HK-2 (cell line): ENCODE measurements around the gene ATP5PO.
A peak's percentile ranks its signal among the peaks of the same experiment; 100 is the strongest.

Experiments
- DNase-seq: peaks from one replicate; pipeline ENCODE4 v3.0.0-alpha.2; 2018; ENCODE audit not compliant: unreplicated experiment

The ATP5PO gene

GRCh38 chr21:33899199-33899598 lies 16.4 kb downstream of the ATP5PO start:
- no peak for DNase-seq

- DNase-seq = no peak
Measured at GRCh38 chr21:33898586-33898985, 17.0 kb downstream of the ATP5PO start.

- no peak for DNase-seq
Measured at GRCh38 chr21:33897739-33898138, 17.9 kb downstream of the ATP5PO start.

- DNase-seq = no peak
Measured at GRCh38 chr21:33897098-33897497, 18.5 kb downstream of the ATP5PO start.

- DNase-seq = no peak
Measured at GRCh38 chr21:33896691-33897090, 18.9 kb downstream of the ATP5PO start.

GRCh38 chr21:33895356-33895755 lies 20.2 kb downstream of the ATP5PO start:
- no peak for DNase-seq

GRCh38 chr21:33894736-33895288 lies 20.8 kb downstream of the ATP5PO start:
- DNase-seq = peak; percentile 69

- DNase-seq = no peak
Measured at GRCh38 chr21:33893917-33894316, 21.7 kb downstream of the ATP5PO start.

GRCh38 chr21:33892853-33893252 lies 22.8 kb downstream of the ATP5PO start:
- no peak for DNase-seq

GRCh38 chr21:33890187-33890586 lies 25.4 kb downstream of the ATP5PO start:
- DNase-seq = no peak

- no peak for DNase-seq
Measured at GRCh38 chr21:33886321-33886720, 29.3 kb downstream of the ATP5PO start.

GRCh38 chr21:33885172-33885514 lies 30.5 kb downstream of the ATP5PO start:
- no peak for DNase-seq

GRCh38 chr21:33884376-33885171 lies 31.0 kb downstream of the ATP5PO start:
- DNase-seq = no peak

- no peak for DNase-seq
Measured at GRCh38 chr21:33883118-33883517, 32.5 kb downstream of the ATP5PO start.

GRCh38 chr21:33881689-33882440 lies 33.7 kb downstream of the ATP5PO start:
- DNase-seq = no peak

GRCh38 chr21:33880626-33881025 lies 35.0 kb downstream of the ATP5PO start:
- DNase-seq = no peak

GRCh38 chr21:33878824-33879223 lies 36.8 kb downstream of the ATP5PO start:
- no peak for DNase-seq

GRCh38 chr21:33875026-33875695 lies 40.4 kb downstream of the ATP5PO start:
- no peak for DNase-seq

- no peak for DNase-seq
Measured at GRCh38 chr21:33874161-33874560, 41.4 kb downstream of the ATP5PO start.

- no peak for DNase-seq
Measured at GRCh38 chr21:33872881-33873515, 42.6 kb downstream of the ATP5PO start.

- DNase-seq = no peak
Measured at GRCh38 chr21:33871171-33871570, 44.4 kb downstream of the ATP5PO start.

- DNase-seq = no peak
Measured at GRCh38 chr21:33870768-33871167, 44.8 kb downstream of the ATP5PO start.
